ENCODE measurements around the gene MYCL.
A peak's percentile ranks its signal among the peaks of the same experiment; 100 is the strongest.

MYCL gene

GRCh38 chr1:39944410-39945112 lies 42.8 kb upstream of the MYCL start:
- Histone ChIP-seq H3K27ac (ENCODE audit: poor library complexity, severe bottlenecking) (peak overlapping the region; percentile 63), H3K27me3 (ENCODE audit: insufficient read depth, poor library complexity, severe bottlenecking) (no peaks in the 10 kb centered on the region), H3K36me3 (ENCODE audit: low read depth) (no peaks in the 10 kb centered on the region), H3K9me3 (ENCODE audit: severe bottlenecking) (no peaks in the 10 kb centered on the region), H3K4me1 (ENCODE audit: insufficient read depth, poor library complexity, severe bottlenecking) (peaks cover 20% of the 10 kb centered on the region), H3K4me3 (ENCODE audit: severe bottlenecking) (no peak overlapping the region)
- no peak for TF ChIP-seq CTCF (IDR thresholded peaks at IDR 0.05; ENCODE audit: poor library complexity, severe bottlenecking)
- no peak for ATAC-seq (ENCODE audit: low read depth)
- DNase-seq (ENCODE audit: low spot score): no peak

GRCh38 chr1:39943471-39944290 lies 42.0 kb upstream of the MYCL start:
- Histone ChIP-seq H3K36me3 (ENCODE audit: low read depth) (no peaks in the 10 kb centered on the region), H3K4me3 (ENCODE audit: severe bottlenecking) (no peak overlapping the region), H3K27me3 (ENCODE audit: insufficient read depth, poor library complexity, severe bottlenecking) (no peaks in the 10 kb centered on the region), H3K4me1 (ENCODE audit: insufficient read depth, poor library complexity, severe bottlenecking) (peaks cover 20% of the 10 kb centered on the region), H3K27ac (ENCODE audit: poor library complexity, severe bottlenecking) (peak overlapping the region; percentile 63), H3K9me3 (ENCODE audit: severe bottlenecking) (no peaks in the 10 kb centered on the region)
- DNase-seq (ENCODE audit: low spot score): peak; percentile 78
- TF ChIP-seq CTCF (IDR thresholded peaks at IDR 0.05; ENCODE audit: poor library complexity, severe bottlenecking): no peak
- peak; percentile 90 for ATAC-seq (ENCODE audit: low read depth)

- Histone ChIP-seq H3K9me3 (ENCODE audit: severe bottlenecking) (no peaks in the 10 kb centered on the region), H3K36me3 (ENCODE audit: low read depth) (no peaks in the 10 kb centered on the region), H3K4me3 (ENCODE audit: severe bottlenecking) (no peak overlapping the region), H3K27me3 (ENCODE audit: insufficient read depth, poor library complexity, severe bottlenecking) (no peaks in the 10 kb centered on the region), H3K27ac (ENCODE audit: poor library complexity, severe bottlenecking) (no peak overlapping the region), H3K4me1 (ENCODE audit: insufficient read depth, poor library complexity, severe bottlenecking) (peaks cover 20% of the 10 kb centered on the region)
- no peak for DNase-seq (ENCODE audit: low spot score)
- ATAC-seq (ENCODE audit: low read depth): no peak
- TF ChIP-seq CTCF (IDR thresholded peaks at IDR 0.05; ENCODE audit: poor library complexity, severe bottlenecking): no peak
These were observed 39.5 kb upstream of the MYCL start for GRCh38 chr1:39940980-39941871.

GRCh38 chr1:39940253-39940652 lies 38.5 kb upstream of the MYCL start:
- Histone ChIP-seq H3K36me3 (ENCODE audit: low read depth) (no peaks in the 10 kb centered on the region), H3K4me3 (ENCODE audit: severe bottlenecking) (no peak overlapping the region), H3K27ac (ENCODE audit: poor library complexity, severe bottlenecking) (no peak overlapping the region), H3K9me3 (ENCODE audit: severe bottlenecking) (no peaks in the 10 kb centered on the region), H3K4me1 (ENCODE audit: insufficient read depth, poor library complexity, severe bottlenecking) (peaks cover 20% of the 10 kb centered on the region), H3K27me3 (ENCODE audit: insufficient read depth, poor library complexity, severe bottlenecking) (no peaks in the 10 kb centered on the region)
- DNase-seq (ENCODE audit: low spot score) (no peak), ATAC-seq (ENCODE audit: low read depth) (no peak)
- no peak for TF ChIP-seq CTCF (IDR thresholded peaks at IDR 0.05; ENCODE audit: poor library complexity, severe bottlenecking)
